Osteocyte (in vitro differentiated cells): ENCODE measurements around the gene RGP1. TPM values are rescaled to one million over a fixed set of nuclear protein-coding genes. Genes with fewer than 3 reads are reported as not detected.

Source experiments
- DNase-seq: peaks from one replicate; pipeline ENCODE4 v3.0.0; 2021; ENCODE audit warnings: mixed read lengths; ENCODE audit not compliant: unreplicated experiment; ENCODE audit errors: extremely low spot score
- H3K27ac Mint-ChIP-seq: one replicate; pipeline ENCODE4 v1.8.0; 2021; ENCODE audit warnings: mild to moderate bottlenecking, mixed read lengths; ENCODE audit not compliant: unreplicated experiment
- H3K27me3 Mint-ChIP-seq: one replicate; pipeline ENCODE4 v1.8.0; 2021; ENCODE audit warnings: mixed read lengths; ENCODE audit not compliant: unreplicated experiment
- H3K36me3 Mint-ChIP-seq: one replicate; pipeline ENCODE4 v1.8.0; 2021; ENCODE audit warnings: mixed read lengths; ENCODE audit not compliant: unreplicated experiment
- H3K4me1 Mint-ChIP-seq: one replicate; pipeline ENCODE4 v1.8.0; 2021; ENCODE audit warnings: mixed read lengths; ENCODE audit not compliant: unreplicated experiment
- H3K4me3 Mint-ChIP-seq: one replicate; pipeline ENCODE4 v1.8.0; 2021; ENCODE audit warnings: mild to moderate bottlenecking, moderate library complexity, mixed read lengths; ENCODE audit not compliant: unreplicated experiment
- H3K9me3 Mint-ChIP-seq: one replicate; pipeline ENCODE4 v1.8.0; 2021; ENCODE audit warnings: mixed read lengths; ENCODE audit not compliant: unreplicated experiment
- CTCF ChIP-seq: fragments of 200-600 bp; sonication (generic); IDR thresholded peaks from 2 replicates; pipeline ENCODE4 v1.5.0; 2021; ENCODE audit warnings: antibody characterized with exemption, mild to moderate bottlenecking, moderate library complexity
- long read RNA-seq: library from polyadenylated mRNA; unstranded; transcript quantifications from one replicate; pipeline ENCODE4 v2.0.0, GENCODE V29; 2021
- total RNA-seq: library from RNA; stranded (reverse); gene quantifications from 2 replicates; pipeline ENCODE4 v1.2.1, GENCODE V29; 2021

RGP1 gene
- 35.9 and 38.4 TPM in 2 replicates for total RNA-seq
- long read RNA-seq, full-length matches to known transcripts: 1 of 5 reads
- long read RNA-seq, partial matches to known transcripts: 2 of 5 reads
- long read RNA-seq, other reads (novel, unspliced or antisense): 2 of 5 reads

- Mint-ChIP-seq H3K36me3 (peaks cover 33% of the 10 kb centered on the region), H3K27me3 (no peaks in the 10 kb centered on the region), H3K4me1 (peaks cover 47% of the 10 kb centered on the region), H3K4me3 (peak within 1 kb of the TSS; percentile 90), H3K9me3 (no peaks in the 10 kb centered on the region), H3K27ac (peak within 1 kb of the TSS; percentile 89)
- TF ChIP-seq CTCF: no peak
- peak; percentile 90 for DNase-seq
These were observed at the start of gene RGP1, which contains the start of gene GBA2 for GRCh38 chr9:35748858-35749514. TSS of gene RGP1 (plus strand) at chr9:35749287. CDS start at chr9:35749756, 469 bp downstream. TSS of gene GBA2 (minus strand) at chr9:35749228. CDS start at chr9:35748704, 524 bp downstream.

GRCh38 chr9:35700031-35700430 is 49.1 kb upstream of the RGP1 start:
- Mint-ChIP-seq H3K9me3 (no peaks in the 10 kb centered on the region), H3K4me1 (peaks cover 2% of the 10 kb centered on the region), H3K27me3 (no peaks in the 10 kb centered on the region), H3K27ac (no peak overlapping the region), H3K36me3 (peaks cover 36% of the 10 kb centered on the region), H3K4me3 (no peak overlapping the region)
- no peak for TF ChIP-seq CTCF
- DNase-seq: no peak

- no peaks in the 10 kb centered on the region for H3K27me3 Mint-ChIP-seq
These were observed 48.1 kb upstream of the RGP1 start for GRCh38 chr9:35700942-35701341.

GRCh38 chr9:35702696-35703095 is 46.4 kb upstream of the RGP1 start:
- no peak overlapping the region for H3K4me3 Mint-ChIP-seq
- H3K27ac Mint-ChIP-seq: no peak overlapping the region
- peaks cover 40% of the 10 kb centered on the region for H3K36me3 Mint-ChIP-seq
- no peak for DNase-seq
- no peaks in the 10 kb centered on the region for H3K4me1 Mint-ChIP-seq
- H3K27me3 Mint-ChIP-seq: no peaks in the 10 kb centered on the region
- TF ChIP-seq CTCF: no peak
- H3K9me3 Mint-ChIP-seq: no peaks in the 10 kb centered on the region

More at GRCh38 chr9:35700942-35701341, 48.1 kb upstream of the RGP1 start:
- Mint-ChIP-seq H3K27ac (no peak overlapping the region), H3K4me1 (peaks cover 2% of the 10 kb centered on the region), H3K36me3 (peaks cover 36% of the 10 kb centered on the region), H3K4me3 (no peak overlapping the region), H3K9me3 (no peaks in the 10 kb centered on the region)
- TF ChIP-seq CTCF: no peak
- DNase-seq: no peak

- no peak for DNase-seq
- H3K27ac Mint-ChIP-seq: no peak overlapping the region
- no peaks in the 10 kb centered on the region for H3K4me1 Mint-ChIP-seq
- H3K36me3 Mint-ChIP-seq: peaks cover 51% of the 10 kb centered on the region
- H3K9me3 Mint-ChIP-seq: no peaks in the 10 kb centered on the region
- no peak for TF ChIP-seq CTCF
- H3K27me3 Mint-ChIP-seq: no peaks in the 10 kb centered on the region
- H3K4me3 Mint-ChIP-seq: no peak overlapping the region
These were observed 45.0 kb upstream of the RGP1 start for GRCh38 chr9:35703906-35704672.
